Activated CD4-positive, CD25-positive, alpha-beta regulatory T cell treated with anti-CD3 and anti-CD28 coated beads, Interleukin-2, amount 50 U/mL, for 72 hours (primary cell): Measurements from ENCODE around the gene RASA3.
A peak's percentile ranks its signal among the peaks of the same experiment; 100 is the strongest.

Experiments
- DNase-seq: peaks from one replicate; pipeline ENCODE4 v3.0.0; 2021

RASA3 gene

GRCh38 chr13:114065141-114065925 lies 67.1 kb downstream of the RASA3 start:
- peak; percentile 72 for DNase-seq

GRCh38 chr13:114064450-114065140 lies 67.8 kb downstream of the RASA3 start:
- no peak for DNase-seq

GRCh38 chr13:114063545-114064449 lies 68.6 kb downstream of the RASA3 start:
- no peak for DNase-seq

GRCh38 chr13:114062754-114063153 lies 69.7 kb downstream of the RASA3 start:
- no peak for DNase-seq

GRCh38 chr13:114062341-114062740 lies 70.1 kb downstream of the RASA3 start:
- no peak for DNase-seq

- no peak for DNase-seq
Measured at GRCh38 chr13:114061744-114062143, 70.7 kb downstream of the RASA3 start.

GRCh38 chr13:114061047-114061446 lies 71.4 kb downstream of the RASA3 start:
- DNase-seq, result no peak

- no peak for DNase-seq
Measured at GRCh38 chr13:114059946-114060860, 72.2 kb downstream of the RASA3 start.

GRCh38 chr13:114059428-114059827 lies 73.0 kb downstream of the RASA3 start:
- DNase-seq, result no peak

GRCh38 chr13:114058051-114058867 lies 74.2 kb downstream of the RASA3 start:
- no peak for DNase-seq

GRCh38 chr13:114057166-114058050 lies 75.0 kb downstream of the RASA3 start:
- DNase-seq, result no peak

- no peak for DNase-seq
Measured at GRCh38 chr13:114056205-114057013, 76.0 kb downstream of the RASA3 start.

GRCh38 chr13:114055766-114056165 lies 76.7 kb downstream of the RASA3 start:
- DNase-seq, result no peak

GRCh38 chr13:114054830-114055439 lies 77.5 kb downstream of the RASA3 start:
- no peak for DNase-seq

- no peak for DNase-seq
Measured at GRCh38 chr13:114054264-114054663, 78.2 kb downstream of the RASA3 start.

- DNase-seq, result no peak
Measured at GRCh38 chr13:114053026-114053425, 79.4 kb downstream of the RASA3 start.

GRCh38 chr13:114050536-114051450 lies 81.6 kb downstream of the RASA3 start:
- DNase-seq, result no peak

- no peak for DNase-seq
Measured at GRCh38 chr13:114049626-114050101, 82.8 kb downstream of the RASA3 start.
